NCI-H345 (cell line): ENCODE data around the gene CLCN2.

ENCODE experiments used
- DNase-seq: peaks from one replicate; lab custom pipeline; 2025; lab: John Stamatoyannopoulos, UW

The CLCN2 gene

DNA sequence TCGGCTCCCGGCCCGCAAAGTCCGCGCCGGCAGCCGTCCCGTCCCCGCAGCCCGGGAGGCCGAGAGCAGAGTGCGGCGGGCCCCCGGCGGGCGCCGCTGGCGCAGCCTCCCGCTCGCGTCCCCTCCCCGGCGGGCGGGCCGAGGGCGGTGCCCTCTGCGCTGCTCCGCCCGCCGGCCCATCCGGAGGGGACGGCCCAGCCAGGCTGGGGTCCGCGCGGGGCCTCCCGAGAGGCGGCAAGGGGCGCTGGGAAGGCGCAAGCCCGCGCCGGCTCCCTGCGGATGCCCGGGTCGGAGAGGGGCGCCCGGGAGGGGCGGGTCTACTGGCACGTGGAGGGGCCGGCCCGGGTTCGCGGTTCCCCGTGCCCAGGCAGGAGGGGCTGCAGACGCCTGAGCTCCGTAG is at the start of gene CLCN2, which contains the start of gene POLR2H:
Gene CLCN2 (minus strand): TSS at position 74 of the 400 bp plus-strand sequence. CDS start 126 bp downstream, outside the sequence.
Gene POLR2H (plus strand): TSS at position 179 of the 400 bp plus-strand sequence. CDS start 1,783 bp downstream, outside the sequence.
- DNase-seq = peak; percentile 77

DNA sequence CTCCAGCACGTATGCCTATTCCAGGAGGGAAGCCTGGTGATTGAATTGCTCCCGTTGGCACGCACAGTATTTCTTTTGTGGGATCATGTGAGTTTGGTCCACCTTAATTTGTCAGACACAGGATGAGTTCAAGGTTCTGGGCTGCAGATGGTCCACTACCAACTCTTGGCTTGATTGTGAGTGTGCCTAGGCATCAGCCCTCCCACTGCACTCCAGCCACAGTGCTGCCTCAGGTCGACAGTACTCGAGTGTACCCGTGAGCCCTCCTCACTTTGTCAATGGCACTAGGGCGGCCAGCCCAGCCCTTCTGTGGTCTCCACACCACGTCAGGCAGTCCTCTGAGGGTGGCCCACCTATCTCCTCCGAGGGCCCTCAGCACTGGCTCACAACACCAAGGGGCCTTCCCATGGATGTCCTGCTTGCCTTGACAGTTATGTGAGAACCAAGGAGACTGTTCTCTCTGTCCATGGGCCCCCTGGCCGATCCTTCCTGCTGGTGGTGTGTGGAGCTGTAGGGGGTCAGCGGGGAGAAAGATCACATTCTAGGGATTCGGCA is 48.6 kb upstream of the CLCN2 start:
- no peak for DNase-seq

DNA sequence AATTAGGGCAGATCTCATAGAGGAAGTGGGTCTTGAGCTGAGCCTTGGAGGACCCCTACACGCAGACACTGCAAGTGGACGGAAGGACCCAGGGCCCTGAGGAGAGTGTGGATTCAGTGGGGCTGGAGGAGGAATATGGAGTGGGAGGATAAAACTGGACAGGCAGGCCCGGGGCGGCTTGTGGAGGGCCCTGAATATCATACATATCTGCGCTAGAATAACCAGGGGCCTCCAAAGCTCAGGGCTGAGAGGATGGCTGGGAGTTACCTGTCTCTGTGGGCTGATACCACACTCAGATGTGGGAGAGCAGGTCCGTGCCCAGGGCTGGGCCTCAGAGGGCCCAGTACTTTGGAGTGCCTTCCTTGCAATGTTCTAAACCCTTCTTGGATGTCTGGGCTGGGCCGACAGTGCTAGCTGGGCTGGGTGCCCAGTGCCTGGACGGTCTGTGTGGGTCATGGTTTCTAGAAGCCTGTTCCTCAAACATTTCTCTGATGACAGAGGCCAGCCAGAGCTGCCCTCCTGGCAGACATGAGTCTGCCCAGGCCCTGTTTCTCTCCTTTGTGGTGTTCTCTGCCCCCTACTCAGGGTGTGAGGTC is 48.0 kb upstream of the CLCN2 start:
- no peak for DNase-seq

DNA sequence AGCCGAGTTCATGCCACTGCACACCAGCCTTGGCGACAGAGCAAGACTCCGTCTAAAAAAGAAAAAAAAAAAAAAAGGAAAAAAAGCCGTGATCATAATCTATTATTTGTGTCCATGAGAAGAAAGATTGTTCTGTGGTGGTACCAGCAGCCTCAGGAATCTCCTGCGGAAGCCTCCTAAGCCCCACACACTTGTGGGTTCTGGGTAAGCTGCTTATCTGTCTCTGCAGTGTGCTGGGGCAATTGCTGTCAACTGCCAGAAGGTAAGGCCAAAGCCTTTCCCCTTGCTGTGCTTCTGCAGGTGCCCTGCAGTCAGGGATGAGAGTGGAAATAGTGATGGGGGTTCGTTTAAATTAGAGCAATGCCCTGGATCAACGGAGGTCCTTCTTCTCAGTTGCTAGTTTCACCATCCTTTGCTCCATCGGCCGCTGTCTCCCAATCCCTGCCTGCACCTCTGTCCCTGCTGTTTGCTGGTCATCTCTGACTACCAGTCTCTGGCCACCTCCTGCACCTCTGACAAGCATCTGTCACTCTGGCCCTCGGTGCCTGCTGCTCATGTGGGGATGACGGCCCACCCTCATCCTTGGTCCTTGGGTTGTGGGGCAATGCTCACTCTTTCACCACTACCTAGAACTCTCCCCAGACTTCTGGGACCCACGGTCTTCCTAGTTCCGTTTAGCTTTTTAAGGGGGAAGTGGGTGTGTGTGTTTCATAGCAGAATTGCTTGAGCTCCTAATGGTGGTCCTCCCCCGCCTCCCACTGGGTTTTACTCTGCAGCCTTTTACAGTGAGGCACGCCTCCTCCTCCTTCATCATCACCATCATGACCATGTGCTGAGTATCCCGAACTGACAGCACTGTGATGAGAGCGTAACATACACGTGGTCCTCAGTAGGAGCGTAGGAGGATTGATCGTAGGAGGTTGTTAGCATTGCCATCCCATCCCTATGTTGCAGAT is 43.9 kb upstream of the CLCN2 start:
- no peak for DNase-seq

DNA sequence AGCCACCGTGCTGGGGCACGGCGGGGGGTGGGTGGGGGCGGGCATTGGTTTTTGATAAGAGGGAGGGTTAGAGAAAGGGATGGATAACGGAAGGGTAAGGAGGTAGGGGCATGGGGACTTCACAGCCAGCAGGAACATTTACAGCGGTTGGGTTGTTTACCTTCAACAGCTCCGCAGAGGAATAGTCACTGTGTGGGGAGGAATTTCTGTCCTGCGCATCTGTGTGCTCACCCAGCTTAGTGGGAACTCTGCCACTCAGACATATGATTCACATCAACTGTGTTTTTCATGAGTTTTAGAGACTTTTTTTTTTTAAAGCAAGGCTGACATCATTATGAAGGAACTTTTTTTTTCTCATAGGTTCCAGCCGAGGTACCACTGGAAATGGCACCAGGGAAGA is 38.0 kb upstream of the CLCN2 start:
- DNase-seq = no peak

DNA sequence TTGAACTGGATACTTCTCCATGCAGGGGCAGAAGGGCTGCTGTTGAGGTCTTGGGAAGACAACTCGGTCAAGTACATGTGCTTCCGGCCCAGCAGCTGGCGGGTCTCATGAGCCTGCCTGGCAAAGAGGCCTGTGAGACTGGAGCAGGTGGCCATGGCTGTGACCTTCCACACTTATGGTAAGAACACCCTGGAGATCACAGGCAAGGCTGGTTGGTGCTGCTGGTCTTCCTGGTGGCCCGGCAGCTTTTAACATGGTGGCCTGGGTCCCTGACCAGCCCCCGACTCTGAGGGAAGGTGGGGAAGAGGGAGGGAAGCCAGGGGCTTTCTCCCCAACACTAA is 33.9 kb upstream of the CLCN2 start:
- DNase-seq = no peak

DNA sequence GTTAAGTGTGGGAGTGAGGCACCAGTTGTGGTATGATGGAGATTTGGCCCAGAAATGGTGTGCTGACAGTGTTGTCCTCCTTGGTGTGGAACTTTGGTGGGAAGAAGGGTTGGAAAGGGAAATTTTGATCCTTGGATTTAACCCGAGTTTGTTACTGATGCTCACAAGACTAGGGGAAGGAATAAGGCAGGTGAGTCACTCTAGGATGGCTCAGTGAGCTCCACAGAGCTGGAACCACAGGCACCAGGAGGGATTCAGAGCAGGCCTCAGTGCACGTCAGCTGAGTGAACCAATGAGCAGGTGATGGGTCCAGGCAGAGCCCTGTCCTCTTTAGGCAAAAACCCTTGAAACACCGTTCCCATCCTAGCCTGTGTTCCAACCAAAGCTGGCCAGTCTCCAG is 29.9 kb upstream of the CLCN2 start:
- DNase-seq = no peak

DNA sequence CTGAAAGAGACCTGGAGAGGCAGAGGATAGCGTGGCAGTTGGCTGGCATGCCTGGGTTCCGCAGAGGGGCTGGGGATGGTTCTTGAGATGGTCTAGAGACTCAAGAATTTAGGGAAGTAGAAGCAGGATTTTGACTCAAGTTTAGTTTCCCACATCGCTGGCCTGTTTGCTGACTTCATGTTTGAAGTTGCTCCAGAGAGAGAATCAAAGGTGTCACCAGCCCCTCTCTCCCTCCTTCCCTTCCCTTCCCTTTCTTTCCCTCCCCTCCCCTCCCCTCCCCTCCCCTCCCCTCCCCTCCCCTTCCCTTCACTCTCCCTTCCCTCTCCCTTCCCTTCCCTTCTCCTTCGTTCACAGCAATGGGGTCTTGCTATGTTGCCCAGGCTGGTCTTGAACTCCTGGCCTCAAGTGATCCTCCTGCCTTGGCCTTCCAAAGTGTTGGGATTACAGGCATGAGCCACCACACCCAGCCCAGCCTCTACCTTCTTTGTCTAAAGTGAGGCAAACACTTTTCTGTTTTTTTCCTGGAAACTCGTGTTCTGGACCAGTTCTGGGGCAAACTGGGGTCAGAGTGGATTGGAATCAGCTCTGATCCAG is 28.6 kb upstream of the CLCN2 start:
- no peak for DNase-seq

DNA sequence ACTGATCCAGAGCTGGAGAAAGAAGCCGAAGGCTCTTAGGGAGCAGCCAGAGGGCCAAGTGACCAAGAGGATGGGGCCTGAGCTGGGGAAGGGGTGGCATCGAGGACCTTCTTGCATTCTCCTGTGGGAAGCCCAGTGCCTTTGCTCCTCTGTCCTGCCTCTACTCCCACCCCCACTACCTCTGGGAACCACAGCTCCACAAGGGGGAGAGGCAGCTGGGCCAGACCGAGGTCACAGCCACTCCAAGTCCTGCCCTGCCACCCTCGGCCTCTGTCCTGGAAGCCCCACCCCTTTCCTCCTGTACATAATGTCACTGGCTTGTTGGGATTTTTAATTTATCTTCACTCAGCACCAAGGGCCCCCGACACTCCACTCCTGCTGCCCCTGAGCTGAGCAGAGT is 28.0 kb upstream of the CLCN2 start:
- no peak for DNase-seq

DNA sequence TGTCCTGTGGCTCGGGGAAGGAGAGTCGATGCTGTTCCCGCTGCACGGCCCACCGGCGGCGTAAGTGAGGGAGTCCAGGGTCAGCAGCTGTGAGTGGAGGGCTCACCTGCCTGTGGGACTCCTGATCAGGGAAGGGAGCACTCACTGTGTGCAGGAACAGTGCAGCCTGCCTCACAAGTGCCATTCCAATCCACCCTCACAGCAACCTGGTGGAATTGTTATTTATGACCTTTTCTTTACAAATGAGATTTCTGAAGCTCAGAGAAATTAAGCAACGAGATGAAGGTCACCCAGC is 27.5 kb upstream of the CLCN2 start:
- no peak for DNase-seq

DNA sequence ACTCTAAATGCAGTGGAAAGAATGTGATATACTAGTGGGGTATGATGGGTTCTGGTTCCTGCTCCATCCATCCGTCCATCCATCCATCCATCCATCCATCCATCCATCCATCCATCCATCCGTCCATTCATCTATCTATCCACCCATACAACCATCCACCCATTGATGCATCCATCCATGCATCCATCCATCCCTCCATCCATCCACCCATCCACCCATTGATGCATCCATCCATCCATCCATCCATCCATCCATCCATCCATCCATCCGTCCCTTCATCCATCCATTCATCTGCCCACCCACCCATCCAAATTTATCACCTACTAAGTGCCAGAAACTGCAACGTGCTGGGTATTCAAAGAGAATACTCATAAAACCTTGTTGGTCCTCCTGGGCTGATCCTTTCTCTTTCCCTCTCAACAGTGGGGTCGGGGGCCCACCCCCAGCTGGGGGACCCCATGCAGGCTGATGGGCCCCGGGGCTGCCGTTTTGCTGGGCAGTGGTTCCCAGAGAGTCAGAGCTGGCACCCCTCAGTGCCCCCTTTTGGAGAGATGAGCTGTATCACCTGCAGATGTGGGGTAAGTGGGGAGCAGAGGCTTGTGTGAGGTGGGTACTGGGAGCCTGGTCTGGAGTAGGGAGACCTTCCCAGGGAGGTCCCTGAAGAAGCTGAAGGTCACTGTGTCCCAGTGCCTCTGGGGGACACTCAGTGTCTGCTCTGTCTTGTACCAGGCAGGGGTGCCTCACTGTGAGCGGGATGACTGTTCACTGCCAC is 26.9 kb upstream of the CLCN2 start:
- no peak for DNase-seq

DNA sequence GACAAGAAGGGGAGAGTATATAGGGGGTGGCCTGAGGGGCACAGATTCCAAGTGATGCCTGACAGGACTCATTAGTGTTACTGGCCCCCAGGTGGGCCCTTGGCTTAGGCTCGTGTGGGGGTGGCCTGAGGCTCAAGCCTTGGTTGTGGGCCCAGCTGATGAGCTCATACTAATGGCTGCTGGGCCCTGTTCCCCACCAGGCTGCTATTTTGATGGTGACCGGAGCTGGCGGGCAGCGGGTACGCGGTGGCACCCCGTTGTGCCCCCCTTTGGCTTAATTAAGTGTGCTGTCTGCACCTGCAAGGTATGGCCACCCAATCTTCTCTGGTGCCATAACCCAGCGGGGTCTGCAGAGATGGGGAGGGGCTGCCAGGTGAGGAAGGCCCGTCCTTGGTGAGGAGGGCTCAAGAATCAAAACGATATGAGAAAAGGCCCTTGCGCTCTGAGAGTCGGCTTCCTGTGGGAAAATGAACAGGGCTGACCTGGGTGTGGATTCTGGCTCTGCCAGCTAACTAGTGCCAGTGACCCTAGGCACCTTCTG is 25.8 kb upstream of the CLCN2 start:
- no peak for DNase-seq

DNA sequence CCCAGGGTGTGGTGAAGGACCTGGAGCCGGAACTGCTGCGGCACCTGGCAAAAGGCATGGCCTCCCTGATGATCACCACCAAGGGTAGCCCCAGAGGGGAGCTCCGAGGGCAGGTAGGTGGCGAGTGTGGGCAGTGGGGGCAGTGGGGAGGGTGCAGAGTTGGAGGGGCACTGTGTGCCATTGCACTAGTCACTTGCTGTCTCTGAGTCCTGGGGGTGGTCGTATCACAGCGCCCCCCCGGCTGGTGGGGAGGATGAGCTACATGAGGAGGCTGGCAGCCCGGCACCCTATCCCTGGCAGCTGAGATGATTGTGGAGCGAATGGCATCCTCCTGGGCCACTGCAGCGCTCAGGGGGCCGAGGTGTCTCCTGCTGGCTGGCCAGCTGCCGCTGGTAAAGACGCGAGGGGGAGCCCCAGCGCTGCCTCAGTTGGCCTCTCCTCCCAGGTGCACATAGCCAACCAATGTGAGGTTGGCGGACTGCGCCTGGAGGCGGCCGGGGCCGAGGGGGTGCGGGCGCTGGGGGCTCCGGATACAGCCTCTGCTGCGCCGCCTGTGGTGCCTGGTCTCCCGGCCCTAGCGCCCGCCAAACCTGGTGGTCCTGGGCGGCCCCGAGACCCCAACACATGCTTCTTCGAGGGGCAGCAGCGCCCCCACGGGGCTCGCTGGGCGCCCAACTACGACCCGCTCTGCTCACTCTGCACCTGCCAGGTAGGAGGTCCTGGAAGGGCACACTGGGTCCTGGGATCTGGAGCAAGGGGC is 24.8 kb upstream of the CLCN2 start:
- DNase-seq = no peak

DNA sequence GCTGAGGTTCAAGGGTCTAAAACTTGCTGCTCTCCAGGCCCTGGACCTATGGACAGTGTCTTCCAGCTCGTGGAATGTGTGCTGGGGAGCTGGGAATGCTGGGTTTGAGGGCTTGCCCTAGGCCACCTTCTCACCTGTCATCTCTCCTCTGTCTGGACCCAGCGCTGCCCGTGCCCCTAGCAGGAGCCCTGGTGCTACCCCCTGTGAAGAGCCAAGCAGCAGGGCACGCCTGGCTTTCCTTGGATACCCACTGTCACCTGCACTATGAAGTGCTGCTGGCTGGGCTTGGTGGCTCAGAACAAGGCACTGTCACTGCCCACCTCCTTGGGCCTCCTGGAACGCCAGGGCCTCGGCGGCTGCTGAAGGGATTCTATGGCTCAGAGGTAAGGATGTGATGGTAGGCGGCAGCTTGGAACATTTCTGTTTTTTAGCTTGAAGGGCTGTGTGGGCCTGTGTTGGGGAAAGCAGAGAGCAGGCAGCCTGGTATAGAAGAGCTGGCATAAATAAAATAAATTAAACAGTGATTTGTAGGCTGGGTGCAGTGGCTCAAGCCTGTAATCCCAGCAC is 23.5 kb upstream of the CLCN2 start:
- no peak for DNase-seq

DNA sequence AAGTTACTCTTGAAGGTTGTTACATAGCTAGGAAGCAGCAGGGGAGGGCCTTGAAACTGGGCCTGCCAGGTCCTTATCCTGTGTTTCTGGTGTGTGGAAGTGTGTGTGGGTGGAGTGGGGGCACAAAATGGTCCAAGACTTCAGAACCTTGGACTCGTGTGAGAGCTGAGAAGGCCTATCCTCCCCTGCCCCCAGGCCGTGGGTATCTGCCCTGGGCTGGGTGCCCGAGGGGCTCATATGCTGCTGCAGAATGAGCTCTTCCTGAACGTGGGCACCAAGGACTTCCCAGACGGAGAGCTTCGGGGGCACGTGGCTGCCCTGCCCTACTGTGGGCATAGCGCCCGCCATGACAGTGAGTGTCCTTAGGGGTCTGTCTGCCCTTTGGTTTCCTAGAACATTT is 22.9 kb upstream of the CLCN2 start:
- no peak for DNase-seq

DNA sequence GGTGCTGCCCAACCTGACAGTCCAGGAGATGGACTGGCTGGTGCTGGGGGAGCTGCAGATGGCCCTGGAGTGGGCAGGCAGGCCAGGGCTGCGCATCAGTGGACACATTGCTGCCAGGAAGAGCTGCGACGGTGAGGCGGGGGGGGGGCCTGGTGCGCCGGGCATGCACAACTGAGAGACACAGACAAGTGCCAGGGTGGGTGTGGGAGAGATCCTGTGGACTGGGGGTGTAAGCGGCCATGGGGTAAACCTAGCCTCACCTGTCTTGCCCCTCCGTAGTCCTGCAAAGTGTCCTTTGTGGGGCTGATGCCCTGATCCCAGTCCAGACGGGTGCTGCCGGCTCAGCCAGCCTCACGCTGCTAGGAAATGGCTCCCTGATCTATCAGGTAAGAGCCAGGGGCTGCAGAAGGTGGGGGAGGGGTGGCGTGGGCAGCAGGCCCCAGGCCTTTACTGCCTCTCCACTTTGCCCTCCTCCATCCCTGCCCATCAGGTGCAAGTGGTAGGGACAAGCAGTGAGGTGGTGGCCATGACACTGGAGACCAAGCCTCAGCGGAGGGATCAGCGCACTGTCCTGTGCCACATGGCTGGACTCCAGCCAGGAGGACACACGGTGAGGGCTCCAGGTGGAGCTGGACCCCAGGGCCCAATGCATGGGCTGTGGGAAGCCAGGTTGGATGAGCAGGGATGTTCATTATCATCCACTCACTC is 21.8 kb upstream of the CLCN2 start:
- no peak for DNase-seq

DNA sequence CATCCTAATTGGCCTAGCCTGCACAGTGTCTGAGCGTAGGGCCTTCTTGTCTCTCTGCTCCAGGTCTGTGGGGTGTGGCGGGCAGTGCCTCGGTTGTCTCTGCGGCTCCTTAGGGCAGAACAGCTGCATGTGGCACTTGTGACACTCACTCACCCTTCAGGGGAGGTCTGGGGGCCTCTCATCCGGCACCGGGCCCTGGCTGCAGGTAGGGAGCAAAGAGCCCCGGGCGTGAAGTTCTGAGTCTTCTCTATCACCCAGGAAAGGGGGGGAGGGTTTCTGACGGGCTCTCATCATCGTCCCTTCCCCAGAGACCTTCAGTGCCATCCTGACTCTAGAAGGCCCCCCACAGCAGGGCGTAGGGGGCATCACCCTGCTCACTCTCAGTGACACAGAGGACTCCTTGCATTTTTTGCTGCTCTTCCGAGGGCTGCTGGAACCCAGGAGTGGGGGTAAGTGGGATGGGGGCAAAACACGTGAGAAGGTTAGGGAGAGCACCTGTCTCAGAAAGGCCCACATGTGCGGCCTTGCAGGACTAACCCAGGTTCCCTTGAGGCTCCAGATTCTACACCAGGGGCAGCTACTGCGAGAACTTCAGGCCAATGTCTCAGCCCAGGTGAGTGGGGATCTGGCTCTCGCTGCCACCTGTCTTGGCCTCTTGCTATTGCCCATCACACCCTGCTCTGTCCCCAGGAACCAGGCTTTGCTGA is 21.1 kb upstream of the CLCN2 start:
- DNase-seq = no peak

DNA sequence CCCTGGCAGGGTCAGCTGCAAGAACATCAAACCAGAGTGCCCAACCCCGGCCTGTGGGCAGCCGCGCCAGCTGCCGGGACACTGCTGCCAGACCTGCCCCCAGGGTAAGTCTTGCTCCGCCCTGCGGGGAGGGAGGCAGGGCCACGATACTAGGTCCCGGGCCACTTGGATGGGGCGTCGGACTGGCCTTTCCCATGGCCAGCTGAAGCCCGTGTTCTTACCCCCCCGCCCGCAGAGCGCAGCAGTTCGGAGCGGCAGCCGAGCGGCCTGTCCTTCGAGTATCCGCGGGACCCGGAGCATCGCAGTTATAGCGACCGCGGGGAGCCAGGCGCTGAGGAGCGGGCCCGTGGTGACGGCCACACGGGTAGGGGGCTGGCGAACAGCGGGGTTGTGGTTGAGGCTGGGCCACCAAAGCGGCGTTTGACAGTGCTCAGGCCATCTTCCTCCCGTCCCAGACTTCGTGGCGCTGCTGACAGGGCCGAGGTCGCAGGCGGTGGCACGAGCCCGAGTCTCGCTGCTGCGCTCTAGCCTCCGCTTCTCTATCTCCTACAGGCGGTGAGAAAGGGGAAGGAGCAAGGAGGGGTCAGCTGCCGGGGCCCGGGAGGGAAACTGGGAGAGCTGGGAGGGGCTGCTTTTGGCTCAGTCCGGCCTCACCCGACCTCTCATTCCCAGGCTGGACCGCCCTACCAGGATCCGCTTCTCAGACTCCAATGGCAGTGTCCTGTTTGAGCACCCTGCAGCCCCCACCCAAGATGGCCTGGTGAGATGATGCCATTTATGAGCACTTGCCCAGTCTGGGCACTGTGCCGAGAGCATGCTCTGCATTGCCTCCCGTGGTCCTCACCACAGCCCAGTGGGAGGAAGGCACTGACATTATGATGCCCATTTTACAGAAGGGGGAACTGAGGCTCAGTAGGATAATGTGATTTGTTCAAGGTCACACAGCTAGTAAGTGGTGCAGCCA is 20.1 kb upstream of the CLCN2 start:
- DNase-seq = no peak
